ENCODE results near the gene CPNE8.

Gene CPNE8

DNA sequence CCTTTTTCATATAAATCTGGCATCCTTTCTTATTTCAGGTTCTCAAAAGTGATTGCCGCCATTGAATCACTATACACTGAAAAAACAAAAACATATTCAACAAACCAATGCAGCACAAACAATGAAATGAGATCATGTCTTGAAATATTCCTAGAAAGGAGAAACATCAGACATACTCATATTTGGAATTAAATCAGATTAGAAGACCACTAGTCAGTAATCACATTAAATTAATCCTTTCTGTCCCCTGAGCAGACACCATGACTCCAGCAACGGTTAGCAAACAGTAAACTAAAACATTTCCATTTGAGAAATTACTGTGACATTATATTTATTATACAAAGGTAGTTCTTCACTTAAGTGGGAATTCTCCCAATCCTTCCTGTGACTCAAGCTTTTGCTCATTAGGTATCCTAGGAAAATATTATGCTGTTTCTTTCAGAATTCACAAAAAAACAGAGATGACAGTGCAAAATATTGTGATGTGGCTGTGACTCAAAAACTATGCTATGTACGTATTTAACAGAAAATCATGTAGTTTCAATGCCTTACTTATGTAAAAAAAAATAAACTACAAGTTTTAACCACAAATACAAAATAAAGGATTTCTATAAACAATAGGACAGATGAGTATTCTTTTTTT lies 29.7 kb downstream of the CPNE8 start:
- TF ChIP-seq, protein P1, sequence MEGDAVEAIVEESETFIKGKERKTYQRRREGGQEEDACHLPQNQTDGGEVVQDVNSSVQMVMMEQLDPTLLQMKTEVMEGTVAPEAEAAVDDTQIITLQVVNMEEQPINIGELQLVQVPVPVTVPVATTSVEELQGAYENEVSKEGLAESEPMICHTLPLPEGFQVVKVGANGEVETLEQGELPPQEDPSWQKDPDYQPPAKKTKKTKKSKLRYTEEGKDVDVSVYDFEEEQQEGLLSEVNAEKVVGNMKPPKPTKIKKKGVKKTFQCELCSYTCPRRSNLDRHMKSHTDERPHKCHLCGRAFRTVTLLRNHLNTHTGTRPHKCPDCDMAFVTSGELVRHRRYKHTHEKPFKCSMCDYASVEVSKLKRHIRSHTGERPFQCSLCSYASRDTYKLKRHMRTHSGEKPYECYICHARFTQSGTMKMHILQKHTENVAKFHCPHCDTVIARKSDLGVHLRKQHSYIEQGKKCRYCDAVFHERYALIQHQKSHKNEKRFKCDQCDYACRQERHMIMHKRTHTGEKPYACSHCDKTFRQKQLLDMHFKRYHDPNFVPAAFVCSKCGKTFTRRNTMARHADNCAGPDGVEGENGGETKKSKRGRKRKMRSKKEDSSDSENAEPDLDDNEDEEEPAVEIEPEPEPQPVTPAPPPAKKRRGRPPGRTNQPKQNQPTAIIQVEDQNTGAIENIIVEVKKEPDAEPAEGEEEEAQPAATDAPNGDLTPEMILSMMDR (IDR thresholded peaks at IDR 0.05; ENCODE audit: insufficient read depth, low read length, poor library complexity, severe bottlenecking) = no peak
- H3K4me3 ChIP-seq (replicated peaks; ENCODE audit: low read depth, low read length) = no peak overlapping the region
- no peaks in the 10 kb centered on the region; the same call in 1 of the 2 replicates for H3K36me3 ChIP-seq (ENCODE audit: control insufficient read depth, insufficient read depth, low read length)
- DNase-seq (ENCODE audit: extremely low read depth, insufficient read length) = no peak
- H3K27me3 ChIP-seq (replicated peaks; ENCODE audit: control insufficient read depth, insufficient read depth, low read length) = no peaks in the 10 kb centered on the region

DNA sequence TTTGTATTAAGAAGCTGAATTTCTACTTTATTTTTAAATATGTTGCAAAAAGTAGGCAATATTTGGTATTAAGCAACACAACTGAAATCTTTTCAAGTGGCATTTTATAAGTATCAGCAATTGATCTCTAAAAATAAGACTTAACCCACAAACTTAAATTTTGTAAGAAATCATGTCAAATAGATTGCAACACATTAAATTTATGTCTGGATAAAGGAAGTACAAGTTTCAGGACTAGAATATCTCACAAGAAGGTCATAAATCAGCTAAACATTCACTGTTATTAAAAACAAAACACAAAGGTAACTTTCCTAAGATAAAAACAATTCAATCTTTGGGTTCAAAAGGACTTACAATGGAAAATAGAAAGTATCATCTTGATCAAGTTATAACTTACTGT lies 32.8 kb downstream of the CPNE8 start:
- TF ChIP-seq, protein P1 (IDR thresholded peaks at IDR 0.05; ENCODE audit: insufficient read depth, low read length, poor library complexity, severe bottlenecking) = no peak
- H3K36me3 ChIP-seq (ENCODE audit: control insufficient read depth, insufficient read depth, low read length) = no peaks in the 10 kb centered on the region; the same call in 1 of the 2 replicates
- H3K4me3 ChIP-seq (replicated peaks; ENCODE audit: low read depth, low read length) = no peak overlapping the region
- H3K27me3 ChIP-seq (replicated peaks; ENCODE audit: control insufficient read depth, insufficient read depth, low read length) = no peaks in the 10 kb centered on the region
- no peak for DNase-seq (ENCODE audit: extremely low read depth, insufficient read length)

- Histone ChIP-seq H3K36me3 (ENCODE audit: control insufficient read depth, insufficient read depth, low read length) (no peaks in the 10 kb centered on the region; the same call in 1 of the 2 replicates), H3K4me3 (replicated peaks; ENCODE audit: low read depth, low read length) (no peak overlapping the region), H3K27me3 (replicated peaks; ENCODE audit: control insufficient read depth, insufficient read depth, low read length) (no peaks in the 10 kb centered on the region)
- TF ChIP-seq, protein P1 (IDR thresholded peaks at IDR 0.05; ENCODE audit: insufficient read depth, low read length, poor library complexity, severe bottlenecking) = no peak
- DNase-seq (ENCODE audit: extremely low read depth, insufficient read length) = no peak
Observed at GRCh38 chr12:38872156-38872555, 33.2 kb downstream of the CPNE8 start.

DNA sequence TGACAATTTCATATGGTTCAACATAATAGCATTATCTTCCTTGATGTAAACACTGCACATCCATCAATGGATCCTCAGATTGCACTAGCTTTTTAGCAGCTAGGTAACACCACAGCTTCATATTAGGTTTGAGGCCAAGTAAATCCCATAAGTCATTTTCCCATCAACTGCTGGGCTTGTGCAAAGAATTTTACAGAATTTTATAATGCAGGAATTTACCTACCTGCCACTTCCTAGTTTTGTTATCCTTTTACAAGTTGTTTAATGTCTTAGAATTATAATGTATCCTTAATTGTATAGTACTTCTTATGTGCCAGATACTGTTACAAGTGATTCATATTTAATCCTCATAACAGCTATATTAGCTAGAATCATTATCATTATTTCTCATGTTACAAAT lies 36.4 kb downstream of the CPNE8 start:
- Histone ChIP-seq H3K27me3 (replicated peaks; ENCODE audit: control insufficient read depth, insufficient read depth, low read length) (no peaks in the 10 kb centered on the region), H3K4me3 (replicated peaks; ENCODE audit: low read depth, low read length) (no peak overlapping the region), H3K36me3 (ENCODE audit: control insufficient read depth, insufficient read depth, low read length) (no peaks in the 10 kb centered on the region; the same call in 1 of the 2 replicates)
- TF ChIP-seq, protein P1 (IDR thresholded peaks at IDR 0.05; ENCODE audit: insufficient read depth, low read length, poor library complexity, severe bottlenecking) = no peak
- DNase-seq (ENCODE audit: extremely low read depth, insufficient read length) = no peak

GRCh38 chr12:38850461-38850860 lies 54.9 kb downstream of the CPNE8 start:
- no peaks in the 10 kb centered on the region for H3K27me3 ChIP-seq (replicated peaks; ENCODE audit: control insufficient read depth, insufficient read depth, low read length)
- no peak for DNase-seq (ENCODE audit: extremely low read depth, insufficient read length)
- TF ChIP-seq, protein P1 (IDR thresholded peaks at IDR 0.05; ENCODE audit: insufficient read depth, low read length, poor library complexity, severe bottlenecking) = no peak
- H3K36me3 ChIP-seq (ENCODE audit: control insufficient read depth, insufficient read depth, low read length) = no peaks in the 10 kb centered on the region
- no peak overlapping the region for H3K4me3 ChIP-seq (replicated peaks; ENCODE audit: low read depth, low read length)

GRCh38 chr12:38847247-38847646 lies 58.1 kb downstream of the CPNE8 start:
- no peak overlapping the region for H3K4me3 ChIP-seq (replicated peaks; ENCODE audit: low read depth, low read length)
- TF ChIP-seq, protein P1 (IDR thresholded peaks at IDR 0.05; ENCODE audit: insufficient read depth, low read length, poor library complexity, severe bottlenecking) = no peak
- no peaks in the 10 kb centered on the region; the same call in 1 of the 2 replicates for H3K36me3 ChIP-seq (ENCODE audit: control insufficient read depth, insufficient read depth, low read length)
- no peak for DNase-seq (ENCODE audit: extremely low read depth, insufficient read length)
- no peaks in the 10 kb centered on the region for H3K27me3 ChIP-seq (replicated peaks; ENCODE audit: control insufficient read depth, insufficient read depth, low read length)
